Astrocyte (in vitro differentiated cells and primary cell): ENCODE results near the gene GPX7. TPM values are rescaled to one million over a fixed set of nuclear protein-coding genes. Genes with fewer than 3 reads are reported as not detected.

ENCODE experiments used
- DNase-seq: peaks from one replicate; pipeline ENCODE4 v3.0.0-alpha.2; 2010; ENCODE audit warnings: low read depth
- FAIRE-seq: peaks from 2 replicates; lab custom pipeline; 2011; peaks lifted over from hg19 to GRCh38; lab: Jason Lieb, UNC
- H2AFZ ChIP-seq: 2 replicates; pipeline ENCODE4 v1.6.0; 2012; ENCODE audit warnings: low read depth, low read length, inconsistent platforms
- H3K27ac ChIP-seq: 2 replicates; pipeline ENCODE4 v1.5.1; 2011; ENCODE audit warnings: low read depth, low read length, inconsistent platforms
- H3K27me3 ChIP-seq: 2 replicates; pipeline ENCODE4 v1.6.0; 2011; ENCODE audit warnings: low read length, inconsistent platforms; ENCODE audit not compliant: insufficient read depth
- H3K36me3 ChIP-seq: 2 replicates; pipeline ENCODE4 v1.5.1; 2011; ENCODE audit warnings: low read length, inconsistent platforms; ENCODE audit not compliant: insufficient read depth
- H3K4me1 ChIP-seq: 2 replicates; pipeline ENCODE4 v1.5.1; 2011; ENCODE audit warnings: low read length, inconsistent platforms; ENCODE audit not compliant: insufficient read depth
- H3K4me2 ChIP-seq: 2 replicates; pipeline ENCODE4 v1.6.0; 2012; ENCODE audit warnings: low read length, inconsistent platforms
- H3K4me3 ChIP-seq: 2 replicates; pipeline ENCODE4 v1.5.1; 2011; ENCODE audit warnings: low read depth, mild to moderate bottlenecking, low read length, inconsistent platforms; ENCODE audit not compliant: insufficient read depth
- H3K79me2 ChIP-seq: 2 replicates; pipeline ENCODE4 v1.6.0; 2012; ENCODE audit warnings: mild to moderate bottlenecking, low read length, inconsistent platforms; ENCODE audit not compliant: insufficient read depth
- H3K9ac ChIP-seq: 2 replicates; pipeline ENCODE4 v1.6.0; 2012; ENCODE audit warnings: mild to moderate bottlenecking, low read length, inconsistent platforms
- H3K9me3 ChIP-seq: 2 replicates; pipeline ENCODE4 v1.5.1; 2012; ENCODE audit warnings: low read depth, mild to moderate bottlenecking, low read length, inconsistent platforms; ENCODE audit not compliant: insufficient read depth
- H4K20me1 ChIP-seq: 2 replicates; pipeline ENCODE4 v1.6.0; 2012; ENCODE audit warnings: low read length, inconsistent platforms; ENCODE audit not compliant: insufficient read depth
- H3K27ac Mint-ChIP-seq: one replicate; pipeline ENCODE4 v1.8.0; 2021; ENCODE audit warnings: mild to moderate bottlenecking, mixed read lengths; ENCODE audit not compliant: unreplicated experiment
- H3K27me3 Mint-ChIP-seq: one replicate; pipeline ENCODE4 v1.8.0; 2021; ENCODE audit warnings: low read depth, mixed read lengths; ENCODE audit not compliant: unreplicated experiment
- H3K36me3 Mint-ChIP-seq: one replicate; pipeline ENCODE4 v1.8.0; 2021; ENCODE audit warnings: low read depth, mixed read lengths; ENCODE audit not compliant: unreplicated experiment
- H3K4me1 Mint-ChIP-seq: one replicate; pipeline ENCODE4 v1.8.0; 2021; ENCODE audit warnings: low read depth, mixed read lengths; ENCODE audit not compliant: unreplicated experiment
- H3K4me3 Mint-ChIP-seq: one replicate; pipeline ENCODE4 v1.8.0; 2021; ENCODE audit warnings: mild to moderate bottlenecking, moderate library complexity, mixed read lengths; ENCODE audit not compliant: unreplicated experiment
- H3K9me3 Mint-ChIP-seq: one replicate; pipeline ENCODE4 v1.8.0; 2021; ENCODE audit warnings: mild to moderate bottlenecking, mixed read lengths; ENCODE audit not compliant: unreplicated experiment
- CTCF ChIP-seq: IDR thresholded peaks from 2 replicates; pipeline ENCODE4 v1.5.1; 2011; ENCODE audit warnings: low read depth, mild to moderate bottlenecking, inconsistent platforms, low read length, moderate library complexity; ENCODE audit not compliant: insufficient read depth
- EZH2 ChIP-seq: IDR thresholded peaks from 2 replicates; pipeline ENCODE4 v1.6.1; 2012; ENCODE audit warnings: mild to moderate bottlenecking, low read length, inconsistent platforms; ENCODE audit not compliant: insufficient read depth
- total RNA-seq: library from RNA; stranded (reverse); gene quantifications from 2 replicates; pipeline ENCODE4 v1.2.1, GENCODE V29; 2021

GPX7 gene
- total RNA-seq, 1 donor from 2014 or later, result 4.2 TPM

- Histone ChIP-seq H3K4me2 (no peak overlapping the region), H3K27ac (no peak overlapping the region), H3K9me3 (no peaks in the 10 kb centered on the region), H3K9ac (no peak overlapping the region), H3K36me3 (no peaks in the 10 kb centered on the region), H3K79me2 (no peaks in the 10 kb centered on the region), H3K27me3 (no peaks in the 10 kb centered on the region), H4K20me1 (no peaks in the 10 kb centered on the region), H3K4me1 (no peaks in the 10 kb centered on the region), H3K4me3 (no peak overlapping the region), H2AFZ (no peak overlapping the region)
- Mint-ChIP-seq H3K4me3 (no peak overlapping the region), H3K36me3 (no peaks in the 10 kb centered on the region), H3K9me3 (peaks cover 6% of the 10 kb centered on the region), H3K27ac (no peak overlapping the region), H3K27me3 (no peaks in the 10 kb centered on the region), H3K4me1 (no peaks in the 10 kb centered on the region)
- DNase-seq, result no peak
- FAIRE-seq, result no peak
- TF ChIP-seq CTCF (no peak), EZH2 (no peak)
These were observed 21.6 kb downstream of the GPX7 start for GRCh38 chr1:52623812-52624211.

- no peak overlapping the region for H3K4me2 ChIP-seq
- H3K27me3 ChIP-seq, result peaks cover 12% of the 10 kb centered on the region
- FAIRE-seq (no peak), DNase-seq (no peak)
- Mint-ChIP-seq H3K36me3 (peaks cover 1% of the 10 kb centered on the region), H3K27me3 (peaks cover 13% of the 10 kb centered on the region), H3K27ac (no peak overlapping the region), H3K4me1 (no peaks in the 10 kb centered on the region), H3K9me3 (peaks cover 6% of the 10 kb centered on the region), H3K4me3 (no peak overlapping the region)
- no peaks in the 10 kb centered on the region for H3K79me2 ChIP-seq
- no peak overlapping the region for H3K4me3 ChIP-seq
- no peaks in the 10 kb centered on the region for H4K20me1 ChIP-seq
- no peak overlapping the region for H3K27ac ChIP-seq
- H3K36me3 ChIP-seq, result no peaks in the 10 kb centered on the region
- TF ChIP-seq CTCF (no peak), EZH2 (no peak)
- H2AFZ ChIP-seq, result no peak overlapping the region
- no peaks in the 10 kb centered on the region for H3K9me3 ChIP-seq
- no peaks in the 10 kb centered on the region for H3K4me1 ChIP-seq
- no peak overlapping the region for H3K9ac ChIP-seq
These were observed 24.9 kb downstream of the GPX7 start for GRCh38 chr1:52627028-52627427.

GRCh38 chr1:52628614-52629324, 26.6 kb downstream of the GPX7 start:
- peaks cover 22% of the 10 kb centered on the region for H3K27me3 Mint-ChIP-seq
- Histone ChIP-seq H3K79me2 (no peaks in the 10 kb centered on the region), H2AFZ (peak overlapping the region; percentile 53), H4K20me1 (no peaks in the 10 kb centered on the region), H3K9me3 (no peaks in the 10 kb centered on the region), H3K27me3 (peaks cover 25% of the 10 kb centered on the region), H3K4me1 (no peaks in the 10 kb centered on the region), H3K27ac (no peak overlapping the region), H3K9ac (no peak overlapping the region), H3K4me2 (peak overlapping the region; percentile 57), H3K4me3 (no peak overlapping the region), H3K36me3 (no peaks in the 10 kb centered on the region)
- TF ChIP-seq CTCF (no peak), EZH2 (no peak)
- H3K27ac Mint-ChIP-seq, result no peak overlapping the region
- H3K4me3 Mint-ChIP-seq, result no peak overlapping the region
- no peak for DNase-seq
- peaks cover 1% of the 10 kb centered on the region for H3K36me3 Mint-ChIP-seq
- H3K4me1 Mint-ChIP-seq, result no peaks in the 10 kb centered on the region
- peaks cover 3% of the 10 kb centered on the region for H3K9me3 Mint-ChIP-seq
- no peak for FAIRE-seq
